WTC11 (cell line): ENCODE measurements around the gene FOXP1. TPM values are rescaled to one million over a fixed set of nuclear protein-coding genes. Genes with fewer than 3 reads are reported as not detected.

Source experiments
- ATAC-seq: fragments of 200-7000 bp; cut with Tn5 transposase; 2 replicates; pipeline ENCODE4 v1.10.0; 2021; ENCODE audit warnings: mild to moderate bottlenecking, moderate library complexity
- CTCF ChIA-PET: fragments of 300-600 bp; sonication (Branson Sonifier 250); formaldehyde crosslinking; loops from one replicate; lab custom pipeline; 2021; ENCODE audit warnings: antibody characterized with exemption; lab: Charles Lee
- POLR2A ChIA-PET: fragments of 350-600 bp; sonication (Branson Sonifier 250); formaldehyde crosslinking; loops from one replicate; lab custom pipeline; 2021; ENCODE audit warnings: antibody characterized with exemption; lab: Charles Lee
- DNase-seq: peaks from one replicate; pipeline ENCODE4 v3.0.0; 2021; ENCODE audit warnings: low spot score
- H3K27ac Mint-ChIP-seq: 2 replicates; pipeline ENCODE4 v1.8.0; 2021; ENCODE audit warnings: mixed read lengths
- H3K27me3 Mint-ChIP-seq: 2 replicates; pipeline ENCODE4 v1.8.0; 2021; ENCODE audit warnings: low read depth, mild to moderate bottlenecking, moderate library complexity, mixed read lengths
- H3K36me3 Mint-ChIP-seq: 2 replicates; pipeline ENCODE4 v1.8.0; 2021; ENCODE audit warnings: mixed read lengths
- H3K4me1 Mint-ChIP-seq: 2 replicates; pipeline ENCODE4 v1.8.0; 2022; ENCODE audit warnings: mixed read lengths
- H3K4me3 Mint-ChIP-seq: 2 replicates; pipeline ENCODE4 v1.8.0; 2021; ENCODE audit warnings: mild to moderate bottlenecking, moderate library complexity, mixed read lengths
- H3K9me3 Mint-ChIP-seq: 2 replicates; pipeline ENCODE4 v1.8.0; 2021; ENCODE audit warnings: mixed read lengths
- ATF1 ChIP-seq: sonication (generic); formaldehyde crosslinking; IDR thresholded peaks from 2 replicates; pipeline ENCODE4 v1.8.1; 2023; ENCODE audit warnings: mild to moderate bottlenecking, moderate library complexity, missing genetic modification reagents
- ESRRA ChIP-seq: sonication (generic); formaldehyde crosslinking; IDR thresholded peaks from 2 replicates; pipeline ENCODE4 v1.8.1; 2022; ENCODE audit warnings: mild to moderate bottlenecking, missing genetic modification reagents, borderline replicate concordance
- FOXP1 ChIP-seq: sonication (generic); formaldehyde crosslinking; IDR thresholded peaks from 2 replicates; pipeline ENCODE4 v1.8.0; 2022; ENCODE audit warnings: missing genetic modification reagents, mild to moderate bottlenecking, moderate library complexity, borderline replicate concordance
- GTF2I ChIP-seq: fragments of 250-450 bp; sonication (Bioruptor Pico); conservative IDR thresholded peaks from 2 replicates; pipeline ENCODE4 v1.4.0; 2021; ENCODE audit warnings: mild to moderate bottlenecking
- HMGA2 ChIP-seq: fragments of 250-450 bp; sonication (Bioruptor Pico); IDR thresholded peaks from 2 replicates; pipeline ENCODE4 v1.4.0; 2021; ENCODE audit warnings: mild to moderate bottlenecking, moderate library complexity
- IRF1 ChIP-seq: sonication (generic); formaldehyde crosslinking; IDR thresholded peaks from 2 replicates; pipeline ENCODE4 v1.8.0; 2023; ENCODE audit warnings: missing genetic modification reagents
- IRF2 ChIP-seq: sonication (generic); formaldehyde crosslinking; IDR thresholded peaks from 2 replicates; pipeline ENCODE4 v1.8.0; 2022; ENCODE audit warnings: low read depth, missing genetic modification reagents, borderline replicate concordance
- MLX ChIP-seq: sonication (generic); formaldehyde crosslinking; IDR thresholded peaks from 2 replicates; pipeline ENCODE4 v1.8.1; 2023; ENCODE audit warnings: mild to moderate bottlenecking, missing genetic modification reagents, moderate library complexity
- MXD4 ChIP-seq: fragments of 250-450 bp; sonication (Bioruptor Pico); IDR thresholded peaks from 2 replicates; pipeline ENCODE4 v1.8.0; 2021; ENCODE audit warnings: mild to moderate bottlenecking, moderate library complexity, borderline replicate concordance
- NFE2L1 ChIP-seq: sonication (generic); formaldehyde crosslinking; IDR thresholded peaks from 2 replicates; pipeline ENCODE4 v1.8.1; 2023; ENCODE audit warnings: missing genetic modification reagents
- OVOL2 ChIP-seq: fragments of 250-450 bp; sonication (Bioruptor Pico); IDR thresholded peaks from 2 replicates; pipeline ENCODE4 v1.9.0; 2021; ENCODE audit warnings: mild to moderate bottlenecking, borderline replicate concordance
- PRDM15 ChIP-seq: sonication (generic); formaldehyde crosslinking; IDR thresholded peaks from 2 replicates; pipeline ENCODE4 v1.8.0; 2022; ENCODE audit warnings: missing genetic modification reagents
- SP1 ChIP-seq: sonication (generic); formaldehyde crosslinking; conservative IDR thresholded peaks from 2 replicates; pipeline ENCODE4 v1.8.1; 2022; ENCODE audit warnings: missing genetic modification reagents
- ZBTB43 ChIP-seq: sonication (generic); formaldehyde crosslinking; IDR thresholded peaks from 2 replicates; pipeline ENCODE4 v1.8.1; 2023; ENCODE audit warnings: mild to moderate bottlenecking, missing genetic modification reagents
- ZNF138 ChIP-seq: sonication (generic); formaldehyde crosslinking; conservative IDR thresholded peaks from 2 replicates; pipeline ENCODE4 v1.8.1; 2022; ENCODE audit warnings: mild to moderate bottlenecking, moderate library complexity, missing genetic modification reagents
- total RNA-seq: library from RNA; stranded (reverse); gene quantifications from 3 replicates; pipeline ENCODE4 v1.2.3, GENCODE V29; 2021
- TF ChIP-seq, protein P1 (sequence below): sonication (generic); formaldehyde crosslinking; IDR thresholded peaks from 2 replicates; pipeline ENCODE4 v1.8.1; 2022; ENCODE audit warnings: mild to moderate bottlenecking, moderate library complexity, missing genetic modification reagents
- TF ChIP-seq, protein P2 (sequence below): sonication (generic); formaldehyde crosslinking; IDR thresholded peaks from 2 replicates; pipeline ENCODE4 v1.8.1; 2022; ENCODE audit warnings: missing genetic modification reagents, borderline replicate concordance
- TF ChIP-seq, protein P3 (sequence below): fragments of 250-450 bp; sonication (Bioruptor Pico); conservative IDR thresholded peaks from 2 replicates; pipeline ENCODE4 v1.9.0; 2021; ENCODE audit warnings: mild to moderate bottlenecking

FOXP1 gene
- total RNA-seq, 1 experiment from 2014 or later, result 25.8 TPM

- TF ChIP-seq ESRRA (CRISPR knock-in tag), result peak; percentile 75; the same call in 1 of the 2 replicates
- TF ChIP-seq FOXP1 (CRISPR knock-in tag), result 0 out of 2 replicates have a peak, but pooled peaks have one; percentile 34
- no peak for TF ChIP-seq NFE2L1 (CRISPR knock-in tag)
- no peak for TF ChIP-seq MLX
- TF ChIP-seq, protein P1, sequence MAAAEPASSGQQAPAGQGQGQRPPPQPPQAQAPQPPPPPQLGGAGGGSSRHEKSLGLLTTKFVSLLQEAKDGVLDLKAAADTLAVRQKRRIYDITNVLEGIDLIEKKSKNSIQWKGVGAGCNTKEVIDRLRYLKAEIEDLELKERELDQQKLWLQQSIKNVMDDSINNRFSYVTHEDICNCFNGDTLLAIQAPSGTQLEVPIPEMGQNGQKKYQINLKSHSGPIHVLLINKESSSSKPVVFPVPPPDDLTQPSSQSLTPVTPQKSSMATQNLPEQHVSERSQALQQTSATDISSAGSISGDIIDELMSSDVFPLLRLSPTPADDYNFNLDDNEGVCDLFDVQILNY, result no peak
- TF ChIP-seq IRF2 (CRISPR knock-in tag), result no peak
- 0 out of 2 replicates have a peak, but pooled peaks have one; percentile 32 for TF ChIP-seq SP1
- TF ChIP-seq ZNF138 (CRISPR knock-in tag), result no peak
- no peak for TF ChIP-seq MXD4 (CRISPR knock-in tag)
- no peak for TF ChIP-seq ATF1 (CRISPR knock-in tag)
- TF ChIP-seq, protein P2, sequence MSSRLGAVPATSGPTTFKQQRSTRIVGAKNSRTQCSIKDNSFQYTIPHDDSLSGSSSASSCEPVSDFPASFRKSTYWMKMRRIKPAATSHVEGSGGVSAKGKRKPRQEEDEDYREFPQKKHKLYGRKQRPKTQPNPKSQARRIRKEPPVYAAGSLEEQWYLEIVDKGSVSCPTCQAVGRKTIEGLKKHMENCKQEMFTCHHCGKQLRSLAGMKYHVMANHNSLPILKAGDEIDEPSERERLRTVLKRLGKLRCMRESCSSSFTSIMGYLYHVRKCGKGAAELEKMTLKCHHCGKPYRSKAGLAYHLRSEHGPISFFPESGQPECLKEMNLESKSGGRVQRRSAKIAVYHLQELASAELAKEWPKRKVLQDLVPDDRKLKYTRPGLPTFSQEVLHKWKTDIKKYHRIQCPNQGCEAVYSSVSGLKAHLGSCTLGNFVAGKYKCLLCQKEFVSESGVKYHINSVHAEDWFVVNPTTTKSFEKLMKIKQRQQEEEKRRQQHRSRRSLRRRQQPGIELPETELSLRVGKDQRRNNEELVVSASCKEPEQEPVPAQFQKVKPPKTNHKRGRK (CRISPR knock-in tag), result no peak
- TF ChIP-seq GTF2I (CRISPR knock-in tag), result 0 out of 2 replicates have a peak, but pooled peaks have one; percentile 53
- TF ChIP-seq PRDM15 (CRISPR knock-in tag), result peak; percentile 87
- no peak for TF ChIP-seq OVOL2 (CRISPR knock-in tag)
- no peak for TF ChIP-seq HMGA2 (CRISPR knock-in tag)
- TF ChIP-seq ZBTB43 (CRISPR knock-in tag), result 0 out of 2 replicates have a peak, but pooled peaks have one; percentile 24
- TF ChIP-seq, protein P3, sequence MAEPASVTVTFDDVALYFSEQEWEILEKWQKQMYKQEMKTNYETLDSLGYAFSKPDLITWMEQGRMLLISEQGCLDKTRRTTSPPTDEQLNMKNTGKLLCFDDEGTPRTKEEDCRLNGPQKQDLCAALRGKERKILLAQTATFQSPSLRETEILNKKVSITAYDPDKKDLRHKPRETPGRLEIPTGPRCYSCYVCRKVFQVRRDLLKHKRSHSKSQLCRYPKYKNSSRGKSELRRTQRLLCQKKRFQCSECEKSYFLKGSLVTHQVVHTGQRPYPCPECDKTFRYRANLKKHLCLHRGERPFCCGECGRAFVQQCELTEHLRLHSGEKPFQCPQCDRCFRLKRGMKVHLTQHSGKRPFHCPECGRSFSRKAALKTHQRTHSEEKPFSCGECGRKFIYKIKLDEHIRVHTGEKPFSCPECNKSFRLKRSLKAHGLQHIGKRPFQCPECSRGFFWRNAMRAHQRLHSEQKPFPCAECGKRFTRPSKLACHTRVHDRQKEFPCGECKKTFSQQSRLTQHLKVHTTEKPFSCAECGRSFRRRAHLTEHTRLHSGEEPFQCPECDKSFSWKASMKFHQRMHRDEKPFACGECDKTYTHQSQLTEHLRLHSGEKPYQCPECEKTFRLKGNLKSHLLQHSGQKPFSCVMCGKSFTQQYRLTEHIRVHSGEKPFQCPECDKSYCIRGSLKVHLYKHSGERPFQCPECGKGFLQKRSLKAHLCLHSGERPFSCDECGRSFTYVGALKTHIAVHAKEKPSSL, result no peak
- TF ChIP-seq IRF1 (CRISPR knock-in tag), result no peak
- TF ChIP-seq, all 79 proteins: peak for 6
- Mint-ChIP-seq H3K4me3 (no peak overlapping the region), H3K9me3 (no peaks in the 10 kb centered on the region), H3K27me3 (no peaks in the 10 kb centered on the region), H3K27ac (peak overlapping the region; percentile 98), H3K36me3 (no peaks in the 10 kb centered on the region), H3K4me1 (peaks cover 81% of the 10 kb centered on the region)
- ATAC-seq (peak; percentile 42), DNase-seq (no peak)
- CTCF ChIA-PET, result interaction anchor here (1.0 to 1.6 kb wide), 4 partner anchors 10 to 24 kb away, joined by 3 to 7 read pairs (median 4); no protein-coding TSS in a partner anchor
- POLR2A ChIA-PET, result interaction anchor here (1.3 kb wide), 1 partner anchor 16 kb away, joined by 3 read pairs; no protein-coding TSS in a partner anchor
These were observed 431.3 kb downstream of the FOXP1 start for GRCh38 chr3:71152039-71152891.
